SK-N-SH treated with all-trans-retinoic acid at 6 μM for 48 hours (cell line): Measurements from ENCODE around the gene CCT3.

Experiments
- ESRRG ChIP-seq: fragments of 250-450 bp; sonication (Bioruptor Pico); IDR thresholded peaks from 2 replicates; pipeline ENCODE4 v1.6.1; 2021; ENCODE audit warnings: mild to moderate bottlenecking
- ZFP3 ChIP-seq: fragments of 250-450 bp; sonication (Bioruptor Pico); IDR thresholded peaks from 2 replicates; pipeline ENCODE4 v1.5.0; 2020; ENCODE audit warnings: mild to moderate bottlenecking, moderate library complexity
- TF ChIP-seq, protein P1 (sequence below): fragments of 250-450 bp; sonication (Bioruptor Pico); IDR thresholded peaks from 2 replicates; pipeline ENCODE4 v1.5.1; 2021; ENCODE audit warnings: mild to moderate bottlenecking, moderate library complexity

DNA sequence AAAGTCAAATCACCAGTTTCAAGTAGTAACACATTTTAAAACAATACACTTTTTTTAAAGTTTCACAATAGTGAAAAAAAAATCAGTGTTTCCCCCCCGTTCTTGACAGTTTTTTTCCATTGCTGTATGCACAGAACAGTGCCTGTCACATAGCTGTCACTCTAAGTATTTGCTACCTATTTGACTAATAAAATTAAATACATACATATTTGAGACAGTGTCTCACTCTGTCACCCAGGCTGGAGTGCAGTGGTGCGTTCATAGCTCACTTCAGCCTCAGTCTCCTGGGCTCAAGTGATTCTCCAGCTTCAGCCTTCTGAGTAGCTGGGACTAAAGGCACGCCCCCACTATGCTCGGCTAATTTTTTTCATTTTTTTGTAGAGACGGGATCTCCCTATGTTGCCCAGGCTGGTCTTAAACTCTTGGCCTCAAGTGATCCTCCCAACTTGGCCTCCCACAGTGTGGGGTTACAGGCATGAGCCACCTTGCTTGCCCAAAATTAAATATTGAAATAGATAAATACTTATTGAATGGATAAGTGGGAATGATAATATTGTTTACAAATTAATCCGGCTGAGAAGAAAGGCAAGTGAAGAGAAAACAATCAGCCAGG lies 18.3 kb upstream of the CCT3 start:
- no peak for TF ChIP-seq ESRRG (CRISPR knock-in tag)
- TF ChIP-seq ZFP3 (CRISPR knock-in tag): no peak
- TF ChIP-seq, protein P1, sequence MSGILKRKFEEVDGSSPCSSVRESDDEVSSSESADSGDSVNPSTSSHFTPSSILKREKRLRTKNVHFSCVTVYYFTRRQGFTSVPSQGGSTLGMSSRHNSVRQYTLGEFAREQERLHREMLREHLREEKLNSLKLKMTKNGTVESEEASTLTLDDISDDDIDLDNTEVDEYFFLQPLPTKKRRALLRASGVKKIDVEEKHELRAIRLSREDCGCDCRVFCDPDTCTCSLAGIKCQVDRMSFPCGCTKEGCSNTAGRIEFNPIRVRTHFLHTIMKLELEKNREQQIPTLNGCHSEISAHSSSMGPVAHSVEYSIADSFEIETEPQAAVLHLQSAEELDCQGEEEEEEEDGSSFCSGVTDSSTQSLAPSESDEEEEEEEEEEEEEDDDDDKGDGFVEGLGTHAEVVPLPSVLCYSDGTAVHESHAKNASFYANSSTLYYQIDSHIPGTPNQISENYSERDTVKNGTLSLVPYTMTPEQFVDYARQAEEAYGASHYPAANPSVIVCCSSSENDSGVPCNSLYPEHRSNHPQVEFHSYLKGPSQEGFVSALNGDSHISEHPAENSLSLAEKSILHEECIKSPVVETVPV (CRISPR knock-in tag): no peak
